Coronary artery (tissue), 2 donors: ENCODE measurements around the gene MLN.

Source experiments
- DNase-seq: peaks from one replicate; pipeline ENCODE4 v3.0.0-alpha.2; 2017; ENCODE audit warnings: low spot score
- H3K27ac ChIP-seq, 2 donors: fragments of 200-600 bp; sonication (generic); one replicate each; pipeline ENCODE4 v1.5.1; 2016 to 2019
- H3K4me3 ChIP-seq: fragments of 200-600 bp; sonication (generic); 2 replicates; pipeline ENCODE4 v1.5.1; 2016; ENCODE audit warnings: mild to moderate bottlenecking, moderate library complexity
- CTCF ChIP-seq: fragments of 200-600 bp; sonication (generic); IDR thresholded peaks from one replicate; pipeline ENCODE4 v1.5.1; 2019; ENCODE audit warnings: antibody characterized with exemption

Gene MLN

GRCh38 chr6:33841070-33841469 is 37.3 kb upstream of the MLN start:
- TF ChIP-seq CTCF = no peak
- DNase-seq = no peak
- no peak overlapping the region for H3K4me3 ChIP-seq
- H3K27ac ChIP-seq = no peak overlapping the region

DNA sequence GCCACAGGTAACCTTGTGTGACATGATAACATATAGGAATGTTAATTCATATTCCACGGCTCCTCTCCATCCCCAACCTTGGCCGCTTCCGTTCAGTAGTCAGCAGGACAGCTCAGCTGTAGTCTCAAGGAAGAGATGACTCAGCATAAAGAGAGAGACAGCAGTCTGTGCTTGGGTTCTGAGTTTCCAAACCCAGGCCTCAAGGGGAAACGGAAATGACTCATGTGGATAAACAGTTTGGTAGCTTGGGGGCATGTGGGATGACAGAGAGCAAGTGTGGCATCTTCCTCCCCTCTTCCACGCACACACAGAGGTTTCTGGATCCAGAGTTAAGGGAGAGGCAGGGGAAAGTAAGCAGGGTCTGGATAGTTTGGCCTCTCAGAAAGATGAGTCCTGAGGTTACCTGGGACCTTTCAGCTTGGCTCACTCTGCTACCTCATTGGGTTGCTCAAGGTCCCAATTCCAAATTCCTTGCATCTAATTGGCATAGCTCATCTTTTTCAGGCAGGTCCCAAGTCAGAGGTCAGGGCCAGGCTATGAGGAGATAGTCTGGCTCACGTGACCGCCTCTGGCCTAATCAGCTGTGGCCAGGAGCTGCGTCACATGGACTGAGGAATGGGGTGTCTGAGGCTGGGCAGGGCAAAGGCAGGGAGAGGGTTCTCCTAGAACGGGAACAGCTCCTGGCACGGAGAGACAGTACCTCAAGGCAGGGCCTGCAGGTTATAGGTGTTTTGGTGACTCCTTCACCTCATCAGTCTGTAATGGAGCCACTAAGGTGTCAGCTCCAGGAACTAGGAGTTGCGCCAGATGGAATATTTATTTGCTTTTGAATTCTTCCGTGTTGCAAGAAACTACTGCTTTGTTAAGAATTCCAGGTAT is 36.5 kb upstream of the MLN start:
- TF ChIP-seq CTCF = no peak
- H3K27ac ChIP-seq = peak overlapping the region in 1 of 2 donors; percentile 26
- no peak for DNase-seq

DNA sequence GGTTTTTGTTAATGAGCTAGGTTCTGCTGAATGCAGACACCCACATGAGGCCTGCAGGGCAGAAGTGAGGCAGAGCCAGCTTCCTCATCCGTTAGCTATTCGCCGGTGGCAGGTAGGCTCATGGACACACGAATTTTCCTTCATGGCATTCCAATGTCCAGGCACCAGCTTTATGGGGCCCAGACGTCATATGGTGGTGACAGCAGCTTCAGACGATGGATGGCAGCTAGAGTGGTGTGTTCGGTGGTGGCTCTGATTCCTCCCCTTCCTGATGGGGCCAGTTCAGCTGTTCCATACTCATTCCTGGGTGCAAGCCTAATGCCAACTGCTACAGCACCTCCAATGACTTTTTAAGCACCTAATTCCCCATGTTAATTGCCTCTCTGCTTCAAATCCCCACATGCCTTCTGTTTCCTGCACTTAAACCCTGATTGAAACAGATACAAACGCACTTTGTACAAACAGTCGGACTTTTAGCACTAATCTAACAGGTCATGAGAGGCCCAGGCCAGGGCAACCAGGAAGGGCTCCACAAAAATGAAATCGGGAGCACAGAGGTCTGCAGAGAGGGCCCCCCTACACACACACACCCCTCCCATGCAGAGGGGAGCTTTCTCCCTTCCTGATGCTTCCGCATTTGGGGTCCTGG is 35.7 kb upstream of the MLN start:
- H3K27ac ChIP-seq = no peak overlapping the region
- no peak overlapping the region for H3K4me3 ChIP-seq
- DNase-seq = no peak
- no peak for TF ChIP-seq CTCF

More for the DNA sequence above, 36.5 kb upstream of the MLN start:
- H3K4me3 ChIP-seq = no peak overlapping the region

DNA sequence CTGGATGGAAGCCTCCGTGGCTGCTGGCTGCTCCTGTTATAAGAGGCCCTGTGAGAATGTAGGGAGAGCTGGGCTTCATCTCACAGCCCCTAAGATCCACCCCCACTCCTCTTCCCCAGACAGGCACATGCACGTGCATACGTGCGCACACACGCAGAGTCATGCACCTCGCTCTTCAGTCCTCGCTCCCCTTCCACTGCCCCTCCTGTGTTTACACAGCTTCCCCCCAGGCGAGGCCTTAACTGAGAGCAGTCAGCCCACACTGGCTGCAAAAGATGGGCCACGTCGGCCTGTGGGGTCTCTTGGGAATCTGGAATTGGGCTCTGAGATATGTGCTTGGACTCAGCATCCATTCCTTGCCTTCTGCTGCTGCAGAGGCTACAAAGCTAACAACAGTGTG is 35.2 kb upstream of the MLN start:
- DNase-seq = no peak
- H3K27ac ChIP-seq = no peak overlapping the region
- no peak overlapping the region for H3K4me3 ChIP-seq
- no peak for TF ChIP-seq CTCF

- Histone ChIP-seq H3K4me3 (no peak overlapping the region), H3K27ac (no peak overlapping the region)
- no peak for DNase-seq
- TF ChIP-seq CTCF = no peak
These were observed 34.3 kb upstream of the MLN start for GRCh38 chr6:33837971-33838665.

DNA sequence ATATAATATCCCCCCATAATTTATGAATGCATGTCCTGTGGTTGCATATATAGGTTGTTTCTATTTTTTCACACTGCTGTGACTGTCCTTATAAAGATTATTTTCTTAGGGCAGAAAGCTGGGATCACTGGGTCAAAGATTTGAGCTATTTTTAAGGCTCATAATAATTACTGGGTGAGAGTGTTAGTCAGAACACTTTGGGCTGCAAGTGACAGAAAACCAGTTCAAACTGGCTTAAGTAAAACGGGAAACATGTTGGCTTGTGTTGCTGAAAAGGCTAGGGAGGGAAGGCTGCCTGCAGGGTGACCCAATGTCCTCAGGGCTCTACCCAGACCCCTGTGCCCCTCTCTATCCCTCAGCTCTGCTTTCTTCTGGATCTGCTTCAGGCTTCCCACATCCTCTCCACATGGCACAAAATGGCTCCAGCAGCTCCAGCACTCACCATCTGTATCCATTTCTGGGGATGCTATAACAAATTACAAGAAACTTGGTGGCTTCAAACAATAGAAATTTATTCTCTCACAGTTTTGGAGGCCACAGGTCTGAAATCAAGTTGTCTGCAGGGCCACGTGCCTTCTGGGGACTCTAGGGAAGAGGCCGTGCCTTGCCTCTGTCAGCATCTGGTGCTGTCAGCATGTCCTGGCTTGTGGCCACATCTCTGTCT is 33.1 kb upstream of the MLN start:
- TF ChIP-seq CTCF = no peak
- no peak for DNase-seq
- no peak overlapping the region for H3K27ac ChIP-seq
- no peak overlapping the region for H3K4me3 ChIP-seq
